Glutamatergic neuron (in vitro differentiated cells): ENCODE data around the gene ZNF526. TPM values are rescaled to one million over a fixed set of nuclear protein-coding genes. Genes with fewer than 3 reads are reported as not detected.
A peak's percentile ranks its signal among the peaks of the same experiment; 100 is the strongest.

Experiments used
- DNase-seq: peaks from one replicate; pipeline ENCODE4 v3.0.0; 2022
- H3K27ac Mint-ChIP-seq: one replicate; pipeline ENCODE4 v1.8.0; 2020; ENCODE audit warnings: mild to moderate bottlenecking, mixed read lengths, inconsistent platforms; ENCODE audit not compliant: unreplicated experiment
- H3K27me3 Mint-ChIP-seq: one replicate; pipeline ENCODE4 v1.8.0; 2020; ENCODE audit warnings: mild to moderate bottlenecking, moderate library complexity, mixed read lengths, inconsistent platforms; ENCODE audit not compliant: unreplicated experiment
- H3K36me3 Mint-ChIP-seq: one replicate; pipeline ENCODE4 v1.8.0; 2020; ENCODE audit warnings: mild to moderate bottlenecking, mixed read lengths, inconsistent platforms; ENCODE audit not compliant: unreplicated experiment
- H3K4me1 Mint-ChIP-seq: one replicate; pipeline ENCODE4 v1.8.0; 2020; ENCODE audit warnings: mild to moderate bottlenecking, low read depth, mixed read lengths, inconsistent platforms; ENCODE audit not compliant: unreplicated experiment
- H3K4me3 Mint-ChIP-seq: one replicate; pipeline ENCODE4 v1.8.0; 2020; ENCODE audit warnings: mild to moderate bottlenecking, mixed read lengths, inconsistent platforms; ENCODE audit not compliant: unreplicated experiment
- H3K9me3 Mint-ChIP-seq: one replicate; pipeline ENCODE4 v1.8.0; 2020; ENCODE audit warnings: mild to moderate bottlenecking, moderate library complexity, mixed read lengths, inconsistent platforms; ENCODE audit not compliant: unreplicated experiment
- CTCF ChIP-seq: fragments of 200-600 bp; sonication (generic); IDR thresholded peaks from one replicate; pipeline ENCODE4 v1.5.0; 2021; ENCODE audit not compliant: partially characterized antibody, unreplicated experiment
- total RNA-seq: library from RNA; stranded (reverse); fragmentation: NEBNext Ultra II Directional; extraction: Animal tissue kit (Norgen Biotek cat#: 25700); gene quantifications from one replicate; pipeline ENCODE4 v1.2.1, GENCODE V29; 2021; ENCODE audit not compliant: unreplicated experiment

ZNF526 gene
- total RNA-seq, 1 donor from 2014 or later = 12.0 TPM

GRCh38 chr19:42234364-42234763 lies 14.3 kb downstream of the ZNF526 start:
- no peak for DNase-seq
- Mint-ChIP-seq H3K27ac (no peak overlapping the region), H3K4me3 (no peak overlapping the region), H3K36me3 (peaks cover 5% of the 10 kb centered on the region), H3K4me1 (peaks cover 10% of the 10 kb centered on the region), H3K27me3 (peaks cover 4% of the 10 kb centered on the region), H3K9me3 (peaks cover 2% of the 10 kb centered on the region)
- no peak for TF ChIP-seq CTCF

GRCh38 chr19:42235181-42235580 lies 15.1 kb downstream of the ZNF526 start:
- no peak for DNase-seq
- Mint-ChIP-seq H3K4me3 (no peak overlapping the region), H3K27ac (peak overlapping the region; percentile 28)

GRCh38 chr19:42239544-42240220 lies 19.6 kb downstream of the ZNF526 start:
- peaks cover 9% of the 10 kb centered on the region for H3K4me1 Mint-ChIP-seq
- H3K4me3 Mint-ChIP-seq = peak overlapping the region; percentile 46
- peaks cover 10% of the 10 kb centered on the region for H3K9me3 Mint-ChIP-seq
- H3K36me3 Mint-ChIP-seq = no peaks in the 10 kb centered on the region
- TF ChIP-seq CTCF = no peak
- no peak for DNase-seq
- peaks cover 9% of the 10 kb centered on the region for H3K27me3 Mint-ChIP-seq
- H3K27ac Mint-ChIP-seq = no peak overlapping the region

More at GRCh38 chr19:42235181-42235580, 15.1 kb downstream of the ZNF526 start:
- TF ChIP-seq CTCF = no peak
- H3K9me3 Mint-ChIP-seq = peaks cover 2% of the 10 kb centered on the region
- H3K36me3 Mint-ChIP-seq = no peaks in the 10 kb centered on the region
- peaks cover 6% of the 10 kb centered on the region for H3K4me1 Mint-ChIP-seq
- H3K27me3 Mint-ChIP-seq = peaks cover 4% of the 10 kb centered on the region

GRCh38 chr19:42241279-42241678 lies 21.2 kb downstream of the ZNF526 start:
- H3K27ac Mint-ChIP-seq = peak overlapping the region; percentile 28
- H3K9me3 Mint-ChIP-seq = peaks cover 10% of the 10 kb centered on the region
- H3K4me1 Mint-ChIP-seq = peaks cover 11% of the 10 kb centered on the region
- no peak for TF ChIP-seq CTCF
- peak overlapping the region; percentile 93 for H3K4me3 Mint-ChIP-seq
- H3K36me3 Mint-ChIP-seq = no peaks in the 10 kb centered on the region
- DNase-seq = no peak
- H3K27me3 Mint-ChIP-seq = peaks cover 11% of the 10 kb centered on the region

- no peak for DNase-seq
- Mint-ChIP-seq H3K27me3 (peaks cover 11% of the 10 kb centered on the region), H3K36me3 (no peaks in the 10 kb centered on the region), H3K27ac (peak overlapping the region; percentile 79), H3K4me3 (peak overlapping the region; percentile 93), H3K4me1 (peaks cover 11% of the 10 kb centered on the region), H3K9me3 (peaks cover 10% of the 10 kb centered on the region)
- TF ChIP-seq CTCF = no peak
These were observed 22.0 kb downstream of the ZNF526 start for GRCh38 chr19:42242069-42242511.
